AG08396 (cell line): ENCODE results near the gene MT1E.
"Not testable (repeated sequence)": the region's sequence is repeated elsewhere in the genome, so short reads cannot be mapped to it uniquely, and the experiment has no call there.

Experiments
- DNase-seq: peaks from one replicate; pipeline ENCODE4 v3.0.0; 2012; ENCODE audit warnings: low spot score, mixed read lengths

Gene MT1E

DNA sequence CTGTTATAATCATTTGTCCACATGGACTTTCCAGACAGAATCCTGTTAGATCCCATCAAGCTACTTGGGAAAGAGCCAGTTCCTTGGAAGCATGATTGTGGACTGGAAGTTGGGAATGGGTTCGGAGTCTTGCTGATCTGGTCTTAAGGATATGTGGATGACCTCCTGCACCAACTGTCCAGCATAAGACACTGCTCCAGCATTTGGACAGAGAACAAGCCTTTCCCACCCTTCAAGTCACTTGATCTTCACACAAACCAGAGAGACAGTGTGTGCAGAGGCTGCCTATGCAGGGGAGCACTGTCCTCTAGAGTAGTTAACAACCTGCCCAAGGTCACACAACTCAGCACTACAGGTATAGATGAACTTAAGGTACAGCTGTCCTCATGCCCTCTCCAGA, 20.3 kb downstream of the MT1E start:
- no peak for DNase-seq

DNA sequence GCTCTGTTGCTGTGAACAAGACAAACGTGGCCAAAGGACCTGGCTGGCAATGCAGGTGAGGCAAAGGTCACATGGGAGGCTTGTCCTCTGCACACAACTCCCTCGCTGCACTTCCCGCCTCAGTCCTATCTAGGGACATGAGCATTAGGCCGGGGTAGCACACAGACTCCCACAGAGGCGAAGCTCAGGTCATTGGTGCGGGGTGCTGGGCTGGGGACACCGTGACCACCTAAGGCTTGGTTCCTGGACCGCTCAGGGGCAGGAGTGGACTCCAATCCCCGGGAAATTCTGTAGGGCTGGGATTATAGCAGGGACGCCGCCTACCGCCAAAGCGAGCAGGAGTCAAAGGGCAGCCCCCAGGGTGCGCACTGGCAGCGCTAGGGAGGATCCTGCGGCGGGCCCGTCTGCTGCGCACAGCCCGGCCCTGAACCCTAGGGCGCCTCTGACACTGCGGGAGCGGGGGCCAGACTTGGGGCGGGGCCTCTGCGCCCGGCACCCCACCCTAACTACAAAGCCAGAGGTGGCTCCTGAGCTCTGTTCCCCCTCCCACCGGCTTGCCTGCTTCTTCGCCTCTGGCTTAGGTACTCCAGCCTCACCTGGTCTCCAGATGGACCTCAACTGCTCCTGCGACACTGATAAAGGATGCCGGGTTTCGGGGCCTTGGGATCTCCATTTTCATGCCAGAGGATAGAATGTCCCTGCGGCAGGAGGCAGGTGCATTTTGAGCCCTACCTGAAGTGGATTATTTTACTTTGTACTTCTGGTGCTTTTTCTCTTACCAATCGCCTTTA, 22.3 kb downstream of the MT1E start:
- no peak for DNase-seq

DNA sequence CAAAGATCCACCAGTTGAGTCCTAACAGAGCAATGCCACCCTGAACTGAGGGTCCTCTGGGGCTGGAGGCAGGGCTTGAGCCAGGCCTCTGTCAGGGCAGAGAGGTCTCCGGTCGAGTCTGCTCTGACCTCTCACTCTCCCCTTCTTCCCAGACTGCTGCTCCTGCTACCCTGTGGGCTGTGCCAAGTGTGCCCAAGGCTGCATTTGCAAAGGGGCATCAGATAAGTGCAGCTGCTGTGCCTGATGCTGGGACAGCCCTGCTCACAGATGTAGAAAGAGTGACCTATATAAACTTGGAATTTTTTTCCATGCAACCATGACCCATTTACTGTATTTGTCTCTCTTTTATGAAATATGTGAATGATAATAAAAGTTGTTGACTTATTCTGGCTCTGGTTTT, 23.7 kb downstream of the MT1E start:
- DNase-seq: no peak

DNA sequence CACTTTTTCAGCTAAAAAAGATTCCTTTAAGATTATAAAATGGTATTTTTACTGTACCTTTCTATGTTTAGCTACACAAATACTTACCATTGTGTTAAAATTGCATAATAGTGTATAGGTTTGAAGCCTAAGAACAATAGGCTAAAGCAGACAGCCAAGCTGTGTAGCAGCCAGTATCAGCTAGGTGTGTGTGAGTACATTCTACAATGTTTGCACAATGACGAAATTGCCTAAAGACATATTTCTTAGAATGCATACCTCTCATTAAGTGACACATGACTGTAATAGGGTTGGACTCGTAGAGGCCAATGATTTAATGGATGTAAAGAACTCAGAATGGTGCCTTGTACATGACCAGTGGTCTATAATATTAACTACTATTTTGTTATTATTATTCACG, 24.2 kb downstream of the MT1E start:
- DNase-seq: no peak

DNA sequence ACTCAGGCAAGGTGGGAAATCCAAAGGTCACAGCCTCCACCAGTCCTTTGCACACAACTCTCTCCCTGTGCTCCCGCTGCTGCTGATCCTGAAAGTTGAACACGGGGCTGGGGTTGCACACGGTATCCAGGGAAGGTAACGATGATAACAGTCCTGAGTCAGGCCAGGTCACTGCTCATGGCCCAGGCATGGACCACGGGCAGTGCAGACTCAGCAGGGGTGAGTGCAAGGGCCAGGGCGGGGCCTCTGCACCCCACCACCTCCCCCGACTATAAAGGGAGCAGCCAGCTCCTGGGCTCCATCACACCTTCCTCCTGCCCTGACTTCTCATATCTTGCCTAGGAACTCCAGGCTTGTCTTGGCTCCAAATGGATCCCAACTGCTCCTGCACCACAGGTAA, 26.0 kb downstream of the MT1E start, which contains the start of gene MT1B:
TSS of gene MT1B (plus strand) at position 301 of the 400 bp plus-strand sequence. CDS start at position 369, 68 bp downstream.
- no peak for DNase-seq

DNA sequence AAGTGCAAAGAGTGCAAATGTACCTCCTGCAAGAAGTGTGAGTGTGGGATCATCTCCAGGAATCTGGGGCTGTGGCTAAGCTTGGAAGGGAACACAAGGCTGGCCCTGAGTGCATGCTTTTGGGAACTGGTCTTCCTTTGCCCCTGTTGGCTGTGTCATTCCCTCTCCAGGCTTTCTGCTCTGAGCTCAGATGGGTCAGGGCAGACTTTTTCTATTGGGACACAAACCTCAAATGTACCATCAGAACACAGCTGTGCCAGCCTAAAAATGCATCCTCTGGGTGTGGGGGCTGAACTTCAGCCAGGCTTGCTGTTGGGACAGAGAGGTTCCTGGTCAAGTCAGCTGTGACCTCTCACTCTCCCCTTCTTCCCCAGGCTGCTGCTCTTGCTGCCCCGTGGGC, 27.0 kb downstream of the MT1E start:
- DNase-seq: no peak

DNA sequence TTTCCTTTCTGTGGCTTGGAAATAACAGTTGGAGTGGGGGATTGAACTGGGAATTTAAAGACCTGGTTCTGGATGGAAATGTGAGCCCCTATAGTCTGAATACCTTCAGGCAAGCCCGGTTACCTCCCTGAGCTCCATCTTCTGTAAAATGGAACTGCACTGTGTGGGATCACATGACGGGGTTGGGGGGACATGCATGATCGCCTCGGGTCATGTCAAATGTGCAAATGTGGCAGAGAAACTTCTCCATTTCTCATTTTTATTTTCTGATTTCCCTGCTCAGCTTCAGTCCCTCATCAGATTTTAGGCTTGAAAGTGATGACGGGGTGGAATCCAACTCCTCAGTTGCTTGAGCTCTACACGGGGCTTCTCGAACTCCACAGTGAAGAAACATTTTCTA, 27.6 kb downstream of the MT1E start:
- no peak for DNase-seq

DNA sequence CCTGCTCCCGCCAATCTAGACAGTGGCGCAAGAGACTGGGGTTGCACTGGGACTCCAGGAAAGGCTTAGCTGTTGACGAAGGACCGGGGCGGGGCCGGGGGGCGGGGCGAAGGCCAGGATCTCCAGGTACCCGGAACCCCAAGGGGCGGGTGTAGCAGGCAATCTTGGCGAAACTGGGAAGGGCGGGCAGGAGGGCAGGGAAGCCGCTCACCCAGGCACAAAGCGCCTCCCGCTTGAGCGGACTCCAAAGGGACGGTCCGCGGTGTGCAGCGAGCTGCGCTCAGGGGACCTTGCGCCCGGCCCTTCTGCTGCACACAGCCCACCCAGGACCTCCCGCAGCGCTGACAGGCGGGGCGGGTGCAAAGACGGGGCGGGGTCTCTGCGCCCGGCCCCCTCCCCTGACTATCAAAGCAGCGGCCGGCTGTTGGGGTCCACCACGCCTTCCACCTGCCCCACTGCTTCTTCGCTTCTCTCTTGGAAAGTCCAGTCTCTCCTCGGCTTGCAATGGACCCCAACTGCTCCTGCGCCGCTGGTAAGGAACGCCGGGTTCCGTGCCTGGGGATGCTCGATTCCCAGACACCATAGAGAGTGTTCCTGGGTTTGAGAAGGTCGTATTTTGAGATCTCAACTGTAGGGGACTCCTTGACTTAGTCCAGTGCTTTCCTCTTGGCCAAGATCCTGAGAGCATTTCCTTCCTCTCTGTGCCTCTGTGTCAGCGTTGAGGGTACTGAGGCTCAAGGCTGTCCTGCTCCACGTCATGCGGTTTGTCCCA, 32.2 kb downstream of the MT1E start, which contains the start of gene MT1F:
TSS of gene MT1F (plus strand) at position 405 of the 772 bp plus-strand sequence. CDS start at position 505, 100 bp downstream.
- peak; percentile 39 for DNase-seq

DNA sequence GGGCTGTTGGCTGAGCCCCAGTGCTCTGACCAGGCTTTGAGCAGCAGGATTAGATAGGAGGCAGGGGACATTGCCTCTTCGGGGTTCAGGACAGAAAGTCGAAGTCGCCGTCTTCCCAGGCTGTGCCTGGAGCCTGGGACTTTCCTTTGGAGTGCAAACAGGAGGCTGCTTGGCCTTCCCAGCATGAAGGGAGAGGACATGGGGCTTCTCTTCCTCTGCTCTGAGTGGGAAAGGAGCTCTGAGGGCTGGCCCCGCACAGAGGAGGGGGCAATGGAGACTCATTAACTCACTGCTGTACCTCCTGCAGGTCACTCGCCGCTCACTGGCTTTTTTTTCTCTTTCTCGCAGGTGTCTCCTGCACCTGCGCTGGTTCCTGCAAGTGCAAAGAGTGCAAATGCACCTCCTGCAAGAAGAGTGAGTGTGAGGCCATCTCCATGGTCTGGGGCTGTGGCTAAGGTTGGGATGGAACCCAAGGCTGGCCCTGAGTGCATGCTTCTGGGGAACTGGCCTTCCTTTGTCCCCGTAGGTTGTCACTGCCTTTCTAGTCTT, 32.8 kb downstream of the MT1E start:
- no peak for DNase-seq

DNA sequence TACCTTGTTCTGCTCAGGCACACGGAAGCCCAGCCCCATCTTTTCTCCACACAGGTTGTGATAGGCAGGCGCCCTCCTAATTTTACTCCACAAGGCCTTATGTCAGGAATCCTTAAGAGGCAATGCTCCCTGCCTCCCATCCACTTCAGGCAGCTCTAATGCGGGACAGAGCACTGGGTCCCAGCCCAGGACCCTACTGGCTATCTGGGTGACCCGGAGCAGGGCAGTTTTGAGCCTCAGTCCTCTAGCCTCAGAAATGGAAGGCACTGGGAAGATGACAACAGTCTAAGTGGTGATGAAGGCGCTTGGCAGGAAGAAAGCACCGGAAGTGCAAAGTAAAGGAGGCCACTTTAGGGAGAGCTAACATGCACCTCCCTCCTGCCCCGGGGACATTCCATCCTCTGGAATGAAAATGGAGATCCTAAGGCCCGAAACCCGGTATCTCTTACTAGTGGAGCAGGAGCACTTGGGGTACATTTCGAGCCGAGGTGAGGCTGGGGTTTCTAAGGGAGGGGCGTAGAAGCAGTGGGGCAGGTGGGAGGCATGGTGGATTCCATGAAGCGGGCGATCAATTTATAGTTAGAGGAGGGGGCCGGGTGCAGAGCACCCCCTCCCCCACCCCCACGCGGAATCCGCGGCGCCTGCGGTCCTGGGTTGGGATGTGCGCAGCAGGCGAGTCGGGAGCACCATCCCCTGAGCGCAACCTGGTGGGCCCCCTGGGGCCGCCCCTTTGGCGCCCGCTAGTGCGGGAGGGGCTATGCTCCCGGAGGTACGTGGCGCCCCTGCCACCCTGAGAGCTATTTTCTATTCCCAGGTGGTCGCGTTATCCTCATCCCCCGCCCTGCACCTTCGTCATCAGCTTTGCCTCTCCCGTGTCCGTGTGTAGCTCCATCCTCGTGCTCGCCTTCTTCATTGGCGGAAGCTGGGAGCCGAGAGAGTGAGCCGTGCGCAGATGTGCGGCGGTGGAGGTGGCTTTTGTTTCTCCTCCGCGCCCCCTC, 37.1 kb downstream of the MT1E start:
- no peak for DNase-seq

DNA sequence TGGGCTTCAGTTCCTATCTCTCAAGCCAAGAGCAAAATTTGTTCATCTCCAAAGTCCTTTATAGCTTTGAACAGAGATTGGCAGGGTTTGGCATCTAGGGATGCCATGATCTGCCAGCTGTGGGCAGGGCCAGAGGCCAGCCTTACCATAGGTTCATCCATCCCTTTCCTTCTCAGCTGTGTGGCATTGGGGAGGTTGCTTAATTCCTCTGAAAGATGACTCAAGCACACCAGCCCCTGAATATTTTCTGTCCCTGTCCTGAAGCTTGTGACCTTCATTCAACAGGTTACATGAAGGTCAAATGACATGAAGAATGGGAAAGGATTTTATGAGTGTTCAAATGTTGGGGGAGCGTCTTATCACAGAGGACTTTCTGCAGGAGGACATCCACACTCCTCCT, 38.9 kb downstream of the MT1E start:
- no peak for DNase-seq

DNA sequence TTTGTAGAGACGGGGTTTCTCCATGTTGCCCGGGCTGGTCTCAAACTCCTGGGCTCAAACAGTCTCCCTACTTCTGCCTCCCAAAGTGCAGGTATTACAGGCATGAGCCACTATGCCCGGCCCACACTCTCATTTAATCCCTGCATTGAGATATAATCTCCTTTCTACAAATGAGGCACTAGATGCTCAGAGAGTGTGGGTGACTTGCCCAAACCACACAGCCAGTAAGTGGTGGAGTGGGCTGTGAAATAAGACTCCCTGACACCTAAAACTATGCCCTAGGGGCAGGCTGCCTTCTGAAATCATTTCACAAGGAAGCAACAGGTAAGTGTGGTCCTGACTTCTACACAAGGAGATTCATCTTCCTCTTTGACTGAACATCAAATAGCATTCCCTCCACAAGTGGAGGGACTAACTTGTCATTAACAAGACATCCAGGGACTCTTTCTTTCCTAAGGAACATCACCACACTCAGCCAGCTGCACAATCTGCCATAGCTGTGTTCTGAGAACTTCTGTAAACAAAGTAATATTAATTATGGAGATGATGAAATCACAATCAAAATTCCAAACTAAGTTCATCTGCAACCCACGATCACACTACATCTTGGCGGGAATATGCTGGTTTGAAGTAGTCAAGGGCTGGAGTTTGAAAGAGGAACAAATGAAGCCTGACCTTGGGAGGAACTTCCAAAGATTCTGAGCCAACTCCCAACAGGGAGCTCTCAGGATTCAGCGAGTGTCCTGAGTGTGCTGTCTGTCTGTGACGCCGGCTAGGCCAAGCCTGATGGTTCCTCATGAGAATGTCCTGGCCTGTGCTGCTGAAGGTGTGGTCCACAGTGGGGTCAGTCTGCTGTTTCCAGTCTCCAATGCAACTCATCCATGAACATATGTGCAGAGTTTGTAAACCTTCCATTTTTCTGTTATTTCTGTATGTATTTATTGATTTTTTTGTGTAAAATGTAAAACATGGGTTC, 40.0 kb downstream of the MT1E start:
- not testable (repeated sequence) for DNase-seq

DNA sequence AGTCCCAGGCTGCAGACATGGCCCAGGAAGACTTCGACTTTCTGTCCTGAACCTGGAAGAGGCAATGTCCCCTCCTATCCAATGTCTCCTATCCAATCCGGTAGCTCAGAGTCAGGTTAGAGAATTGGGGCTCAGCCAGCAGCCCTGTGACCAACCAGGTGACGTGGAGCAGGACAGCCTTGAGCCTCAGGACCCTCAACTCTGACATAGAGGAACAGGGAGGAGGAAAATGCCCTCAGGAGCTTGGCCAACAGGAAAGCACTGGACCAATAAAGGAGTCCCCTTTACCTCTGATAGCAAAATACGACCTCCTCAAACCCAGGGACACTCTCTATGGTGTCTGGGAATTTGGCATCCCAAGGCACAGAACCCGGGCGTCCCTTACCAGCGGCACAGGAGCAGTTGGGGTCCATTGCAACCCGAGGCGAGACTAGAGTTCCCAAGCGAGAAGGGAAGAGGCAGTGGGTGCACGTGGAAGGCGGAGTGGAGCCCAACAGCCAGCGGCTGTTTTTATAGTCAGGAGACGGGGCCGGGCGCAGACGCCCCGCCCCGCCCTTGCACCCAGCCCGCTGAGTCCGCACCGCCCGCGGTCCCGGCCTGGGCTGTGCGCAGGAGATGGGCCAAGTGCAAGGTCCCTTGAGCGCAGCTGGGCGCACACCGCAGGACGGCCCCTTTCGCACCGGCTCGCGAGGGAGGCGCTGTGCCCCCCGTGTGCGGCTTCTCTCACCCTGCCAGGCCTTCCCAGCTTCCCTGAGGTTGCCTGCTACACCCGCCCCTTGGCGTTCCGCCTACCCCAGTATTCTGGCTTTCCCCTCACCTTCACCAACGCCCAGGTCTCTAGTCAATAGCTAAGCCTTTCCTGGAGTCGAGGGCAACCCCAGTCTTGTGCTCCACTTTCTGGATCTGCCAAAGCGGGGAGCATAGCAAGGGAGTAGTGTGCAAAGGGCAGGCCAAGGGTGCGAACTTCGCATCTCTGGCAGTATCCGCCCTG, 42.3 kb downstream of the MT1E start, which contains the start of gene MT1G:
TSS of gene MT1G (minus strand) at position 485 of the 991 bp plus-strand sequence. CDS start at position 413, 72 bp downstream.
- DNase-seq: no peak

DNA sequence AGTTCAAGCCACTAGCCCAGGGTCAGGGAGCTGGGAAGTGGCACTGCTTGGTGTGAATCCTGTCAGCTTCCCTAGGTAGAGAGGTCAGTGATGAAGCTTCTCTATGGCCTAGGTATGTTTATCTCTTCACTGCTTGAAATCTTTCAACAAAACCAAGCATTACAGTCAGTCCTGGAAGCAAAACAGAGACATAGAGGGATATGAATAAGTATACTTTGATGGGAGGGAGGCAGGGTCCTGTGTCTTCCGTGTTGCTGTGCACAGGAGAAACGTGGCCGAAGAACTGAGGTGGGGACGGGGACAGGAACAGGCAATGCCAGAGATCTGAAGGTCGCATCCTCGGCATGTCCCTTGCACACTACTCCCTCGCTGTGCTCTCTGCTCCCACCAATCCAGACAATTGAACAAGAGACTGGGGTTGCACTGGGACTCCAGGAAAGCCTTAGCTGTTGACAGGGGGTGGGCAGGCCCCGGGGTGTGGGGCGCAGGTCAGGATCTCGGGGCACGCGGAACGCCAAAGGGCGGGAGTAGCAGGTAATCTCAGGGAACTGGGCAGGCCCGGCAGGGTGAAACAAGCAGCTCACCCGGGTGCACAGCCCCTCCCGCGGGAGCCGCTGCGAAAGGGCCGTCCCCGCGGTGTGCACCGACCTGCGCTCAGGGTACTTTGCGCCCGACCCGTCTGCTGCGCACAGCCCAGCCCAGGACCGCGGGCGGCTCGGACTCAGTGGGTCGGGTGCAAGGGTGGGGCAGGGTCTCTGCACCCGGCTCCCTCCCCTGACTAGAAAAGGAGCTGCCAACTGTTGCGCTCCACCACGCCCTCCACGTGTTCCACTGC, 43.6 kb downstream of the MT1E start, which contains the start of gene MT1H:
TSS of gene MT1H (plus strand) at position 810 of the 835 bp plus-strand sequence. CDS start 71 bp downstream, outside the sequence.
- no peak for DNase-seq

DNA sequence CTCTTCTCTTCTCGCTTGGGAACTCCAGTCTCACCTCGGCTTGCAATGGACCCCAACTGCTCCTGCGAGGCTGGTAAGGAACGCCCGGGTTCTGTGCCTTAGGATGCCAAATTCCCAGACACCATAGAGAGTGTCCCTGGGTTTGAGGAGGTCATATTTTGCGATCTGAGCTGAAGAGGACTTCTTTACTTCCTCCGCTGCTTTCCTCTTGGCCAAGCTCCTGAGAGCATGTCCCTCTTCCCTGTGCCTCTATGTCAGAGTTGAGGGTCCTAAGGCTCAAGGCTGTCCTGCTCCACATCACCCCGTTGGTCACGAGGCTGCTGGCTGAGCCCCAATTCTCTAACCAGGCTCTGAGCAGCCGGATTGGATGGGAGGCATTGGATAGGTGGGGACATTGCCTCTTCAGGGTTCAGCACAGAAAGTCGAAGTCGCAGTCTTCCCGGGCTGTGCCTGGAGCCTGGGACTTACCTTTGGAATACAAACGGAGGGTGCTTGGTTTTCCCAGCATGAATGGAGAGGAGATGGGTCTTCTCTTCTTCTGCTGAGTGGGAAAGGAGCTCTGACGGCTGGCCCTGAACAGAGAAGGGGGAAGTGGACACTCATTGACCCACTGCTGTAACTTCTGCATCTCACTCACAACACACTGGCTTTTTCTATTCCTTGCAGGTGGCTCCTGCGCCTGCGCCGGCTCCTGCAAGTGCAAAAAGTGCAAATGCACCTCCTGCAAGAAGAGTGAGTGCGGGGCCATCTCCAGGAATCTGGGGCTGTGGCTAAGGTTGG, 44.4 kb downstream of the MT1E start:
- DNase-seq: no peak

DNA sequence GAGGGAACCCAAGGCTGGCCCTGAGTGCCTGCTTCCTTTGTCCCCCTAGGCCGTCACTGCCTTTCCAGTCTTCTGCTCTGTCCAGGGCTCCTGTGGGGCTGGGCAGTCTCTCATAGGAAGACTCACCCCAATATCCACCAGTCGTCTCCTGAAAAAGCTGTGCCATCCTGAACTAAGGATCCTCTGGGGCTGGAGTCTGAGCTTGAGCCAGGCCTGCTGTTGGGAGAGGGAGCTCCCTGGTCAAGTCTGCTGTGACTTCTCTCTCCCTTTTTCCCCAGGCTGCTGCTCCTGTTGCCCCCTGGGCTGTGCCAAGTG, 45.0 kb downstream of the MT1E start:
- DNase-seq: no peak

DNA sequence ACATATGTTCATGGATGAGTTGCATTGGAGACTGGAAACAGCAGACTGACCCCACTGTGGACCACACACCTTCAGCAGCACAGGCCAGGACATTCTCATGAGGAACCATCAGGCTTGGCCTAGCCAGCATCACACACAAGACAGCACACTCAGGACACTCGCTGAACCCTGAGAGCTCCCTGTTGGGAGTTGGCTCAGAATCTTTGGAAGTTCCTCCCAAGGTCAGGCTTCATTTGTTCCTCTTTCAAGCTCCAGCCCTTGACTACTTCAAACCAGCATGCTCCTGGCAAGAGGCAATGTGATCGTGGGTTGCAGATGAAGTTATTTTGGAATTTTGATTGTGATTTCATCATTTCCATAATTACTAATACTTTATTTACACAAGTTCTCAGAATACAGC, 46.1 kb downstream of the MT1E start:
- DNase-seq: not testable (repeated sequence)
